ENCODE data around the gene RBM4.

RBM4 gene

DNA sequence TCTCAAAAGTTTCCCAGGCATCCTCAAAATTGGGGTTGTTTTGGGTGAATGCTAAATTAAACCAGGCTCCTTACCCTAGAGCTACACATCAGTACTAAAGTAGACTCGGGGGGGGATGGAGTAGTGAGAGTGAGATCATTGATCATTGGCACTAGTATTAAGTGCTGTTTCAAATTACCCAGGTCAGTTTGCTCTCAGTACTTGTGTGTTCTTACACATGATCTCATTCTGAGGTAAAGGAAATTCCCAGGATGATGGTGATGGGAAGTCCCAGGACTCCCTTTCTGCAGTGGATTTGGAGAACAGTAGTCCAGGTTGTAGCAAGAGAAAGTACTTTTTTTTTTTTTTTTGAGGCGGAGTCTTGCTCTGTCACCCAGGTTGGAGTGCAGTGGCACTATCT is 12.5 kb downstream of the RBM4 start:
- no peak for DNase-seq (ENCODE audit: low spot score)

- DNase-seq (ENCODE audit: low spot score) = no peak
Observed at GRCh38 chr11:66652651-66653050, 14.1 kb downstream of the RBM4 start.

- DNase-seq (ENCODE audit: low spot score) = no peak
Observed at GRCh38 chr11:66653123-66653522, 14.6 kb downstream of the RBM4 start.

DNA sequence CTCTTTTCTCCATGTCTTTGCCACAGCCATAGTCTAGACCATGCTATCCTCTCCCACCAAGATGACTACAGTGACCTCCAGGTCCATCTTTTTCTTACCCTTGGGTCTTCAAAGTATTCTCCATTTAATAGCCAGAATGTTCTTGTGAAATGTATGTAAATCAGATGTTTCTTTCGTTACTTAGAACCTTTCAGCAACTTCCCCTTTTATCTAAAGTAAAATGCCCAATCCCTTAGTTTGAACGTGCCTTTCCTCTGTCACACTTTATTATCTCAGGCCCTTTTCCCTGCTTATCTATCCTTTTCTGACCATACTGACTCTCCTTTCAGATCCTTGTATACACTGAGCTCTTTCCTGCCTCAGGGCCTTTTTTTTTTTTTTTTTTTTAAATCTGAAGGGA is 21.3 kb downstream of the RBM4 start:
- no peak for DNase-seq (ENCODE audit: low spot score)

DNA sequence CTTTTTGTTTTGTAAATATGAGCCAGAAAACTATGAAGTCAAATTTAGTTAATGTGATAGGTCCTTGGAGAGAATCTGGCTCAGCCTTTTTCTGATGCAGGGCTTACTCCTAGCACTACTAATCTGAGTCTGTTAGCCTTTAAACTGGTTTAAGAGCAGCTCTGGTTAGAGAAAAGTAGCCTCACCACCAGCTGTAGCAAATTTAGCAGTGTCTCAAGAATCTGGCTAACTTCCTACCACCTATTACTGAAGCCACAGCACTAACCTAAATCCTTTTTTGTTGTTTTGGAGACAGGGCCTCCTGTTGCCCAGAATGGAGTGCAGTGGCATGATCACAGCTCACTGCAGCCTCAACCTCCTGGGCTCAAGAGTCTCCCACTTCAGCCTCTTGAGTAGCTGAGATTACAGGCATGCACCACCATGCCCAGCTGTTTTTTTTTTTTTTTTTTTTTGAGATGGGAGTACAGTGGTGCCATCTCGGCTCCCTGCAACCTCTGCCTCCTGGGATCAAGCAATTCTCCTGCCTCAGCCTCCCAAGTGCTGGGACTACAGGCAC is 25.3 kb downstream of the RBM4 start:
- DNase-seq (ENCODE audit: low spot score) = no peak

DNA sequence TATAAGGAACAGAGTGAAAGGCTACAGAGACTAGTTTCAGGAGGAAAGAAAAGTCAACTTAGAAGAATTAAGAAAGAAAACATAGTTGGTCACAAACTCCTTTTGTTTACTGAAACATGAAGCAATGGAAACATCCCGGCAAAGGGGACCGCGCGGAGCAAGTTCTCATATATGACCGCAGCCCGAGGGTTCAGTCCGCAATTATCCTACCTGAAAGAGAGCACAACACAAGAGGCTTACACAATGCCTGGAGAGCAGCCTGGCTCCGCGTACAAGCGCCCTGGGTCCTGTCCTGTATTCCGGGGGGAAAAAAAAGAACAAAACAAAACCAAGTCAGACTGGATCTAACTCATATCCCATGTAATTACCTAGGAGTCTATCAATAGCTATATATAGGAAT is 26.9 kb downstream of the RBM4 start:
- no peak for DNase-seq (ENCODE audit: low spot score)

- no peak for DNase-seq (ENCODE audit: low spot score)
Observed at GRCh38 chr11:66670816-66671215, 32.3 kb downstream of the RBM4 start.

- no peak for DNase-seq (ENCODE audit: low spot score)
Observed at GRCh38 chr11:66674964-66675602, 36.6 kb downstream of the RBM4 start.

DNA sequence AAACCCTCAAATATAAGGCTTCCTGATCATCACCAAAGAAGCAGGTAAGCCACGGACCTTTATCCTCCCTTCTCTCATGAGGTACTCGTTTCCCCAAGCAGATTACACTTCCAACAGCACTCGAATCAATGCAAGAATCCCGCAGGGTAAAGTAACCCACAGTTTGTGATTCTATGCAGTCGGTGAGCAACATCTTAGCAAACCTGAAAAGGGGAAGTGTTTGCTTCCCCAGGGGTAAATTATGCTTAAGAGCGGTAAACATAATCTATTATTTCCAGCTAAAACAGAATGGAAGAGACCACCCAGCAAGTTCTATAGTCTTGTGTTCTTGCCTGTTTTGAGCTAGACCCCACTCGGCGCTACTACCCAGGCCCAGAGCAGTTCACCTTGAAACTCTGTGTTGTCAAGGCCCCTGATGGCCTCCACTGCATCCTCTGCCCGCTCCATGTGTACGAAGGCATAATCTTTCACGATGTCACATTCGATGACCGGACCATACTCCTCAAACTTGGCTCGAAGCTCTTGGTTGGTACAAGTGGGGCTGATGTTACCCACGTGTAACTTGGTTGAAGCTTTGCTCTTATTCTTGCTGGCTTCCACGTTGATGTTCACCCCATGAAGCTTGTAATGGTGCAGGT is 37.9 kb downstream of the RBM4 start:
- DNase-seq (ENCODE audit: low spot score) = no peak

- no peak for DNase-seq (ENCODE audit: low spot score)
Observed at GRCh38 chr11:66676931-66677598, 38.6 kb downstream of the RBM4 start.

GRCh38 chr11:66677599-66678375 is 39.3 kb downstream of the RBM4 start, which contains the start of gene RBM4B:
Gene RBM4B (minus strand): TSS chr11:66677887. CDS start chr11:66677079, 808 bp downstream.
- DNase-seq (ENCODE audit: low spot score) = peak; percentile 94

DNA sequence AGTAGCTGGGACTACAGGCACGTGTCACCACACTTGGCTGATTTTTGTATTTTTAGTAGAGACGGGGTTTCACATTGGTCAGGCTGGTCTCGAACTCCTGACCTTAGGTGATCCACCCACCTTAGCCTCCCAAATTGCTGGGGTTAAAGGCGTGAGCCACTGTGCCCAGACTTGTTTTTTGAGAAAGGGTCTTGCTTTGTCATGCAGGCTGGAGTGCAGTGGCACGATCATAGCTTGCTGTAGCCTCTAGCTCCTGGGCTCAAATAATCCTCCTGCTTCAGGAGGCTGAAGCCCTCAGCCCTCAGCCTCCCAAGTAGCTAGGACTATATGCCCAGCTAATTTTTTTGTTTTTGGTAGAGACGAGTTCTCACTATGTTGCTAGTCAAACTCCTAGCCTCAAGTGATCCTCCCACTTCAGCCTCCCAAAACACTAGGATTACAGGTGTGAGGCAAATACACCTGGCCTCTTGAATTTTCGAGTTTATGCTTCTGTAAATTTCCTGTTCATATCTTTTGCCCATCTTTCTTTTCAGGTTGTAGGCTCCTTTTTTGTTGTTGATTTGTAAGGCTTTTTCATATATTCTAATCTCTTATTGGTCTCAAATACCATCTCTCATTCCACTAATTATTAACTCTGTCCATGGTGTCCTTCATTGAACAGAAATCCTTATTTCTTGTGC is 42.6 kb downstream of the RBM4 start:
- no peak for DNase-seq (ENCODE audit: low spot score)

- no peak for DNase-seq (ENCODE audit: low spot score)
Observed at GRCh38 chr11:66683877-66684276, 45.4 kb downstream of the RBM4 start.

DNA sequence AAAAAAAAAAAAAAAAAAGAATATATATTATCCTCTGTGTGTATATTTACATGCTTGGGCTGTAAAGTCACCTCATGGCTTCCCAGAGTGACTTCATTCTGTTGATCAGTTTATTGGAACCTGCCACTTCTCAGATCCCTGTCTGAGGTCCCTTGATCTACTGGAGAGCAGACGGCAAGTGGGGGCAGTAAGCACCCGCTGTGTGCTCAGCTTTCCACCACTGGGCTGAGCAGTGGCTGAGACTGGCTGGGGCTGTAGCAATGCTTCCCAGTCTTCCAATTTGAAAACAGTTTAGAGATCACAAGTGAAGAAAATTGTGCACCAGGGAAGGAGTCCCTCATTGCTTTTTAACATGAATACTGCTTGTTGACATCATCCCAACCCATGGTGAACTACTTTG is 46.1 kb downstream of the RBM4 start:
- no peak for DNase-seq (ENCODE audit: low spot score)

GRCh38 chr11:66685276-66686099 is 47.0 kb downstream of the RBM4 start:
- no peak for DNase-seq (ENCODE audit: low spot score)

DNA sequence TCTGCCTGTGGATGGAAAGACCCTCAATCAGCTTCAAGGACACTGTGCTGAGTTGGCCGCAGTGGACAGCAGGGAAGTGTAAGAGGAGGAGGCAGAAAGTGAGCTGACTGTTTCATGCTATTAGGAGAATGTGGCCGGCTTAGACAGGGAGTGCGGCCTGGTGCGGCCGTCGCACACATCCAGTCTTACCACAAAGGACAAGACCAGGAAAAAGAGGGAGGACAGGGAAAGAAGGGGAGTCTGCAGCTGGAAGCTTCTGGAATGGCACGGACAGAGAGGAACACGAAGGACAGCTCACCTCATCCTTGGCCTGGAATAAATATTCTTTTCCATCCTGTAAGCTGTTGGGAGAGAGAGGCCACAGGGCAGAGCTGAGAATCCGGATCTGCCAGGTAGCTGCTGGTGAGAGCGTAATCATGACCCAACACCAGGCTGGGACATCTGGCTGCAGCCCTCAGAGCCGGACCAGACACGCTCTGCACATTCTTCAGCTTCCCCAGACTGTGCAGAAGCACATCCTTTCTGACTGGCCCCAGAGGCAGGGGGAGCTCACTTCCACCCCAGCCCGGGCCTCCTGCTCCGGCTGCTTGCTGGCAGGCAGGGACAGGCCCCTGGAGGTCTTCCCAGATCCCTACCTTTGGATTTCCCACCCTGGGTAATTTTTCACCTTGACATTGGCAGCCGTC is 47.7 kb downstream of the RBM4 start:
- DNase-seq (ENCODE audit: low spot score) = no peak

DNA sequence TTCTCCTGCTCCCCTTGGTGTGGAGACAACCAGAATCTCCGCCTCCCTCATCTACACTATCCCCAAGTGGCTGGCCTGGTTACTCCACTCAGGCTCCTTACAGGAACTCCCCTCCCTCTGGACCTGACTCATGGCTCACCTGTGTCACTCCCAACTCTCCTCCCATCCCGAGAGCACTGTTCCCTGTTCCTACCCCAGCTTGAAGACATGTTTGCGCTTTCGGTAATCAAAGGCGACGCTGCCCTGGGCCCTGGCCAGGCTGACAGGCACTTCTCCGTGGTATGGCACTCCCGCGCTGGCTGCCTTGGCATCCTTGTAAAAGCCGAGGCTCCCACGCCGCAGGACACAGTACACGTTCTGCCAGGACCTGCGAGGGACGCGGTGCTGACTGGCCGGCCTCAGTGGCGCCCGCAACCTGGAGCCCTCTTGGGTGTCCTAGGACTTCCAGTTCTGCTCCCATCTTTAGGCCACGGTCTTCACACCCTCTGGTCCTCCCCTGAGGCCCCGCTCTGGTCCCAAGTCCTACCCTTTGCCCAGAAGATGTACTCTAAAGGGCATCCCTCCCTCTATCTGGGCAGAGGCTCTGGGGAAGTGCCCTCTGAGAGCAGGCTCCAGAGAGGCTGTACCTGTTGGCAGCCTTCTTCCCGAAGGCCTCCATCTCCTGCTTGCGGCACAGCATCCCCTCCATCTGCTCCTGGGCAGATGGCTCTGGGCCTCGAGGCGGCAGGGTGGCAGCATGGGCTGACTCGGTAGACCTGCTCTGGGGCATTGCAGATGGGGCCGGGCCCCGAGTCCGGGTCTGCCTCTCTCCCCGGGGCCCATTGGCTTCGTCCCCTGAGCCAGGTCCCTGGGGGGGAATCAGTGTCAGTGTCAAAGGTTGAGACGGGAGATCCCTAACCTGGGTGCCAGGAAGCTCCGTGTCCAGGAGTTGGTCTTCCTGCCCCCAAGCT is 48.6 kb downstream of the RBM4 start:
- no peak for DNase-seq (ENCODE audit: low spot score)

GRCh38 chr11:66687831-66688281 is 49.4 kb downstream of the RBM4 start:
- no peak for DNase-seq (ENCODE audit: low spot score)

Measured in CD4-positive, alpha-beta T cell treated with Interleukin-6 at 100 ng/mL for 8 hours (primary cell).